ENCODE results near the gene MIOX.

Gene MIOX

GRCh38 chr22:50505776-50506610 lies 19.3 kb downstream of the MIOX start:
- H3K27ac ChIP-seq (ENCODE audit: insufficient read depth, low read length, poor library complexity, severe bottlenecking), result peak overlapping the region; percentile 86
- H3K27me3 ChIP-seq (replicated peaks; ENCODE audit: control insufficient read depth, insufficient read depth, low read length, poor library complexity, severe bottlenecking), result no peaks in the 10 kb centered on the region
- peaks cover 33% of the 10 kb centered on the region for H3K36me3 ChIP-seq (ENCODE audit: control insufficient read depth, insufficient read depth, low read length)
- peaks cover 26% of the 10 kb centered on the region for H3K4me1 ChIP-seq (ENCODE audit: control insufficient read depth, insufficient read depth, low read length, poor library complexity, severe bottlenecking)
- peak overlapping the region; percentile 95 for H3K4me3 ChIP-seq (ENCODE audit: insufficient read depth, low read depth, low read length, poor library complexity, severe bottlenecking)
- H3K9me3 ChIP-seq (ENCODE audit: control insufficient read depth, low read length), result no peaks in the 10 kb centered on the region
- no peak for DNase-seq

DNA sequence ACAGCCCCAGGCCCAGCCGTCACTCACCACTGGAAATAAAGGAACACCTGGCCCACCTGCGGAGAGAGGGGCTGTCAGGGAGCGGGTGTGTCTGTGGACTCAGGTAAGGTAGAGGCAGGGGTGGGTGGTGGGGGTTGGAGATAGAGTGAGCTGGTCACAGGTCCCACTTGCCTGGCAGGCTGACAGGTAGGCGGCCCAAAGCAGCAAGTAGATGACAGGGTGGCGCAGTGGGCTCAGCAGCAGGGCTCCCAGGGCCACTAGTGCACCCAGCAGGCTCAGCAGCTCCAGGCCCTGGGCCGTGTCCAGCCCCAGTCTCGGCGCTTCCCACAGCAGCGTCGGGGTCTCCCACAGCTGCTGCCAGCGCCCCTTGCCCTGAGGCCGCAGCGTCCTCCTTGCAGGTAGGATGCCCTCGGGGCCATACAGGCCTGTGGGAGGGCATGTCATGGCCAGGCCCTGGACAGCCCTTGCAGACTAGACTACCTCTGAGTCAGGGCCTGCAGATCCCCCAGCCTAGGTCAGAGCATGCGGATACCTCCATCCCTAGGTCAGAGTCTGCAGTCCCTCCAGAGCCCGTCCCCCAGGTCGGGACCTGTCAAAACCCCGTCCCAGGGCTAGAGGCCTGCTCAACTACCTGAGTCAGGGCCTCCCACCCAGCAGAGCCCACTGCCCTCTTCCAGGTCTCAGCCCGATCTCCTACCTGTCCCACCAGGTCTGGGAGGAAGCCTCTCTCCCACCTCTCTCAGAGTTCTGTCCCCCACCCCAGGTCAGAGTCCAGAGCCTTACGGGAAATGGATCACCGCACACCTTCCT lies 20.2 kb downstream of the MIOX start:
- peak overlapping the region; percentile 95 for H3K4me3 ChIP-seq (ENCODE audit: insufficient read depth, low read depth, low read length, poor library complexity, severe bottlenecking)
- no peaks in the 10 kb centered on the region for H3K9me3 ChIP-seq (ENCODE audit: control insufficient read depth, low read length)
- no peak for DNase-seq
- no peaks in the 10 kb centered on the region for H3K27me3 ChIP-seq (replicated peaks; ENCODE audit: control insufficient read depth, insufficient read depth, low read length, poor library complexity, severe bottlenecking)
- H3K36me3 ChIP-seq (ENCODE audit: control insufficient read depth, insufficient read depth, low read length), result peaks cover 33% of the 10 kb centered on the region
- H3K27ac ChIP-seq (ENCODE audit: insufficient read depth, low read length, poor library complexity, severe bottlenecking), result peak overlapping the region; percentile 86
- H3K4me1 ChIP-seq (ENCODE audit: control insufficient read depth, insufficient read depth, low read length, poor library complexity, severe bottlenecking), result peaks cover 26% of the 10 kb centered on the region

DNA sequence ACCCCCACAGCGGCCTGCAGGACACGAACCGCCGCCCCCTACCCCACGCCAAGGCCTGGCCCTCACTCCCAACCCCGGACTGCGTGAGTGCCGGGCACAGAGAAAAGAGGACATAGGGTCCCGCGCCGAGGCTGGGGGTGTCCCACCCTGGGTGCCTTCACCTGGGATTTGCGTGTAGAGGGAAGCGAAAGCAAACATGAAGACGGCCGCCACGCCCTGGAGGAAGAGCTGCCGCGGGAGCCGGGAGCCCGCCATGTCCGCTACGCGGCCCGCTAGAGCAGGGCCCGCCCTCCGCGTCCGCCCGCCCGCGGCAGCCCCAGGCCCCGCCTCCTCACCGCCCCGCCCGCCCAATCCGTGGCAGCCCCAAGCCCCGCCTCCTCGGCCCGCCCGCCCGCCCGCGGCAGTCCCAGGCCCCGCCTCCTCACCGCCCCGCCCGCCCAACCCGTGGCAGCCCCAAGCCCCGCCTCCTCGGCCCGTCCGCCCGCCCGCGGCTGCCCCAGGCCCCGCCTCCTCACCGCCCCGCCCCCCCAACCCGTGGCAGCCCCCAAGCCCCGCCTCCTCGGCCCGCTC lies 20.8 kb downstream of the MIOX start, which contains the start of gene LMF2:
TSS of gene LMF2 (minus strand) at position 282 of the 570 bp plus-strand sequence. CDS start at position 255, 27 bp downstream.
- Histone ChIP-seq H3K4me1 (ENCODE audit: control insufficient read depth, insufficient read depth, low read length, poor library complexity, severe bottlenecking) (peaks cover 26% of the 10 kb centered on the region), H3K36me3 (ENCODE audit: control insufficient read depth, insufficient read depth, low read length) (peaks cover 34% of the 10 kb centered on the region), H3K27ac (ENCODE audit: insufficient read depth, low read length, poor library complexity, severe bottlenecking) (peak within 1 kb of the TSS; percentile 86), H3K9me3 (ENCODE audit: control insufficient read depth, low read length) (no peaks in the 10 kb centered on the region), H3K27me3 (replicated peaks; ENCODE audit: control insufficient read depth, insufficient read depth, low read length, poor library complexity, severe bottlenecking) (no peaks in the 10 kb centered on the region), H3K4me3 (ENCODE audit: insufficient read depth, low read depth, low read length, poor library complexity, severe bottlenecking) (peak within 1 kb of the TSS; percentile 95)
- DNase-seq, result peak; percentile 87 to 95 (median 95)

GRCh38 chr22:50507991-50508884 lies 21.6 kb downstream of the MIOX start, which contains the start of gene NCAPH2:
Gene NCAPH2 (plus strand): TSS chr22:50508224. CDS start chr22:50508338, 114 bp downstream.
- DNase-seq, result peak in 1 of 3 donors; percentile 94
- H3K4me3 ChIP-seq (ENCODE audit: insufficient read depth, low read depth, low read length, poor library complexity, severe bottlenecking), result peak within 1 kb of the TSS; percentile 95
- H3K27ac ChIP-seq (ENCODE audit: insufficient read depth, low read length, poor library complexity, severe bottlenecking), result peak within 1 kb of the TSS; percentile 86
- no peaks in the 10 kb centered on the region for H3K9me3 ChIP-seq (ENCODE audit: control insufficient read depth, low read length)
- H3K36me3 ChIP-seq (ENCODE audit: control insufficient read depth, insufficient read depth, low read length), result peaks cover 32% of the 10 kb centered on the region
- no peaks in the 10 kb centered on the region for H3K27me3 ChIP-seq (replicated peaks; ENCODE audit: control insufficient read depth, insufficient read depth, low read length, poor library complexity, severe bottlenecking)
- H3K4me1 ChIP-seq (ENCODE audit: control insufficient read depth, insufficient read depth, low read length, poor library complexity, severe bottlenecking), result peaks cover 26% of the 10 kb centered on the region

DNA sequence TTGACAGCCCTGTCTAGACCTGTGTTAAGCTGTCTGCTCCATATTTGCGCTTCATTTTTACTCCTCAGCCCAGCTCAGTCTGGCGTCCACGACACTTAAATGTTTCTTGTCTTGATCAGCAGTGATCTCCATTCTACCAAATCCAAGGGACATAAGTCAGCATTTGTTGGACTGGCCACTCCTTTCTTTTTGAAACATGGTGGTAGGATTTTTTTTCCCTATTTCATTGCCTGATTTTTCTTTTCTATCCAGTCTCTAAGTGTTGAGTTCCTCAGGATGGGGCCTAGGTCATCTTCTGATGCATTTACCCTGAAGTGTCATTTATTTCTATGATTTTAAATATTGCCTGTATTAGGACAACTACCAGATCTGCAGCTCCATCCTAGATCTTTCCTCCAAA lies 22.2 kb downstream of the MIOX start:
- H3K27ac ChIP-seq (ENCODE audit: insufficient read depth, low read length, poor library complexity, severe bottlenecking), result peak overlapping the region; percentile 85
- peak overlapping the region; percentile 83 for H3K4me3 ChIP-seq (ENCODE audit: insufficient read depth, low read depth, low read length, poor library complexity, severe bottlenecking)
- H3K36me3 ChIP-seq (ENCODE audit: control insufficient read depth, insufficient read depth, low read length), result peaks cover 29% of the 10 kb centered on the region

GRCh38 chr22:50513175-50513574 lies 26.5 kb downstream of the MIOX start:
- no peaks in the 10 kb centered on the region for H3K9me3 ChIP-seq (ENCODE audit: control insufficient read depth, low read length)
- H3K4me3 ChIP-seq (ENCODE audit: insufficient read depth, low read depth, low read length, poor library complexity, severe bottlenecking), result no peak overlapping the region
- peaks cover 33% of the 10 kb centered on the region for H3K36me3 ChIP-seq (ENCODE audit: control insufficient read depth, insufficient read depth, low read length)
- H3K27me3 ChIP-seq (replicated peaks; ENCODE audit: control insufficient read depth, insufficient read depth, low read length, poor library complexity, severe bottlenecking), result no peaks in the 10 kb centered on the region
- peaks cover 7% of the 10 kb centered on the region for H3K4me1 ChIP-seq (ENCODE audit: control insufficient read depth, insufficient read depth, low read length, poor library complexity, severe bottlenecking)
- no peak overlapping the region for H3K27ac ChIP-seq (ENCODE audit: insufficient read depth, low read length, poor library complexity, severe bottlenecking)
- DNase-seq, result no peak

More for the DNA sequence above, 22.2 kb downstream of the MIOX start:
- Histone ChIP-seq H3K4me1 (ENCODE audit: control insufficient read depth, insufficient read depth, low read length, poor library complexity, severe bottlenecking) (peaks cover 26% of the 10 kb centered on the region), H3K27me3 (replicated peaks; ENCODE audit: control insufficient read depth, insufficient read depth, low read length, poor library complexity, severe bottlenecking) (no peaks in the 10 kb centered on the region), H3K9me3 (ENCODE audit: control insufficient read depth, low read length) (no peaks in the 10 kb centered on the region)
- DNase-seq, result no peak

DNA sequence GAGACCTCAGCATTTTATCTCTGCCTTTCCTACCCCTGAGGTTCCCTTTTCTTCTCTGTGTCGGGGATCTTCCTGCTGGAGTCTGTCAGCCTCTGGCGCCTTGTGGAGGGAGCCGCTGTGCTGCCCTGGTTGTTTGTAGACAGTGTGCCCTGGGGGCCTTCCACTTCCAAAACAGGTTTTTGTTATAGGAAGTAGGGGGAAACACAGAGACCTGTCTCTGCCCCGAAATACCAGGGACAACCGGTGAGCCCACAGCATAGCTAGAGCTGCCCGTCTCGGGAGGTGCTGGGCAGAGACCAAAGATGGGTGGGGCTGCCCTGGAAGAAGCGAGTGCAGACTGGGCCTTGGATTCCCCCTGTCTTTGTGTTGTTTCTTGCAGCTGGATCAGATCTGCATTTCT lies 29.4 kb downstream of the MIOX start:
- H3K9me3 ChIP-seq (ENCODE audit: control insufficient read depth, low read length), result no peaks in the 10 kb centered on the region
- peaks cover 54% of the 10 kb centered on the region for H3K36me3 ChIP-seq (ENCODE audit: control insufficient read depth, insufficient read depth, low read length)
- no peak overlapping the region for H3K27ac ChIP-seq (ENCODE audit: insufficient read depth, low read length, poor library complexity, severe bottlenecking)
- DNase-seq, result no peak
- H3K4me3 ChIP-seq (ENCODE audit: insufficient read depth, low read depth, low read length, poor library complexity, severe bottlenecking), result no peak overlapping the region
- no peaks in the 10 kb centered on the region for H3K4me1 ChIP-seq (ENCODE audit: control insufficient read depth, insufficient read depth, low read length, poor library complexity, severe bottlenecking)
- no peaks in the 10 kb centered on the region for H3K27me3 ChIP-seq (replicated peaks; ENCODE audit: control insufficient read depth, insufficient read depth, low read length, poor library complexity, severe bottlenecking)

GRCh38 chr22:50516891-50517290 lies 30.2 kb downstream of the MIOX start:
- DNase-seq, result no peak
- peaks cover 56% of the 10 kb centered on the region for H3K36me3 ChIP-seq (ENCODE audit: control insufficient read depth, insufficient read depth, low read length)
- H3K9me3 ChIP-seq (ENCODE audit: control insufficient read depth, low read length), result no peaks in the 10 kb centered on the region
- no peak overlapping the region for H3K27ac ChIP-seq (ENCODE audit: insufficient read depth, low read length, poor library complexity, severe bottlenecking)
- H3K27me3 ChIP-seq (replicated peaks; ENCODE audit: control insufficient read depth, insufficient read depth, low read length, poor library complexity, severe bottlenecking), result no peaks in the 10 kb centered on the region
- no peaks in the 10 kb centered on the region for H3K4me1 ChIP-seq (ENCODE audit: control insufficient read depth, insufficient read depth, low read length, poor library complexity, severe bottlenecking)
- H3K4me3 ChIP-seq (ENCODE audit: insufficient read depth, low read depth, low read length, poor library complexity, severe bottlenecking), result no peak overlapping the region

Data from effector memory CD4-positive, alpha-beta T cell (primary cell).